Measurements from ENCODE around the gene TUFT1. TPM values are rescaled to one million over a fixed set of nuclear protein-coding genes. Genes with fewer than 3 reads are reported as not detected.

TUFT1 gene
- total and polyA plus RNA-seq, 2 of the 13 experiments (the other 11 are each of a cell fraction or from before 2014, with no cell fraction given): 6.4 to 7.3 TPM

DNA sequence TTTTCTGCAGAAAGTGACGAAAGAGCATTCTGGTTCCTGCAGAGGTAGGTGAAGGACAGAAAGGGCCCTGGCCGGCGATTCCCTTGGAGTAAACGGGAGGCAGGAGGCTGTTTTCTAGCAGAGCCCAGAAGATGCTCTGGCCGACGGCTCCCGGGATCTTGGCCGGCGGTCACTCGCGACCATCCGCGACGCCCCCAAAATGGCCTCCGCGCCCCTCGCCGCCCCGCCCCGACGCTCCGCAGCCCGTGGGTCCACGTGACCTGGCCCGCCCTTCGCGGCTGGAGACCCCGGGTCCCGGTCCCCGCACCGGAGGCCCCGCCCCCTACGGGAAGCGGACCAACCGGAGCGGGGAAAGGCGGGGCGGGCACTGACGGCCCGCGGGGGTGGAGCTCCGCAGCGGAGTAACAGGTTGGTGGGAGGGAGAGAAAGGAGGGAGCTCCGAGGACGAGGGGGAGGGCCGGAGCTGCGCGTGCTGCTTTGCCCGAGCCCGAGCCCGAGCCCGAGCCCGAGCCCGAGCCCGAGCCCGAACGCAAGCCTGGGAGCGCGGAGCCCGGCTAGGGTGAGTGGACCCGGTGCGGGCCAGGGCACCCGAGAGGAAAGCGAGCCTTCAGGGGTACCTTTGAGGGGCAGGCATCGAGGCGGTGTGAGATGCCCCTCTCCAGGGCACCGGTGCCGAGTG is 29.0 kb upstream of the TUFT1 start, which contains the start of gene CGN:
TSS of gene CGN (plus strand) at position 431 of the 679 bp plus-strand sequence. CDS start 7,133 bp downstream, outside the sequence.
- DNase-seq (ENCODE audit: low spot score) (peak; percentile 73), FAIRE-seq (no peak), ATAC-seq (peak; percentile 82)
- H2AFZ ChIP-seq (ENCODE audit: low read length): no peak within 1 kb of the TSS
- BruUV-seq (replicated peaks): no TSS peak
- H3K27me3 ChIP-seq (ENCODE audit: control insufficient read depth in 1 of 2, insufficient read depth in 2 of 2, low read length in 2 of 2): peaks cover 0 to 16% of the 10 kb centered on the region in 2 experiments; a peak in 2 of 5 replicates
- H4K20me1 ChIP-seq (ENCODE audit: insufficient read depth, low read length): no peaks in the 10 kb centered on the region
- ChIA-PET CTCF (ENCODE audit: low intra/inter-chr PET ratio, low total read pairs) (no interaction called here), POLR2A (interaction anchor here (0.9 to 2.1 kb wide), 6 partner anchors 16 to 398 kb away, joined by 3 to 13 read pairs (median 4); partner anchors contain the start of genes POGZ, THEM4, TUFT1 and VPS72)
- in situ Hi-C loops (cut with HindIII; ENCODE audit: extremely low pct_ligation_motif_present, low pct_unique_long_range_greater_than_20kb): no loop called here
- peak within 1 kb of the TSS; percentile 50; the same call in 1 of the 2 replicates for H3K9ac ChIP-seq (ENCODE audit: insufficient read depth, low read depth, low read length)
- peak within 1 kb of the TSS; percentile 91 for H3K4me2 ChIP-seq (ENCODE audit: low read depth, low read length)
- intact Hi-C loops (cut with micrococcal nuclease; ENCODE audit: unreplicated experiment): no loop called here
- WGBS (ENCODE audit: low lambda C conversion rate): 3% methylated on average over 6 of the region's 68 CpGs
- H3K9me3 ChIP-seq (ENCODE audit: low read length): no peaks in the 10 kb centered on the region
- no peaks in the 10 kb centered on the region for H3K79me2 ChIP-seq (ENCODE audit: insufficient read depth, low read length)
- H3K36me3 ChIP-seq (replicated peaks in 1 of 2; ENCODE audit: control insufficient read depth in 1 of 2, insufficient read depth in 2 of 2, low read length in 2 of 2): no peaks in the 10 kb centered on the region
- peaks cover 66% of the 10 kb centered on the region for H3K4me1 ChIP-seq (ENCODE audit: insufficient read depth, low read length)
- H3K4me3 ChIP-seq (replicated peaks in 1 of 3; ENCODE audit: insufficient read depth in 1 of 3, low read depth in 2 of 3, low read length in 3 of 3): peak within 1 kb of the TSS; percentile 66 to 80 (median 71)
- no peak within 1 kb of the TSS for H3K27ac ChIP-seq (ENCODE audit: extremely low read length, insufficient read depth, low read length)
- TF ChIP-seq XBP1 (CRISPR knock-in tag; IDR thresholded peaks at IDR 0.05): no peak
- no peak for TF ChIP-seq CHD2 (IDR thresholded peaks at IDR 0.05; ENCODE audit: low read depth, low read length)
- TF ChIP-seq RBM39 (IDR thresholded peaks at IDR 0.05; ENCODE audit: low read depth, low read length, poor library complexity, severe bottlenecking): no peak
- no peak for TF ChIP-seq ZMYM3 (CRISPR knock-in tag; IDR thresholded peaks at IDR 0.05)
- no peak for TF ChIP-seq RNF219 (CRISPR knock-in tag; IDR thresholded peaks at IDR 0.05)
- TF ChIP-seq ZBTB34 (CRISPR knock-in tag; IDR thresholded peaks at IDR 0.05): no peak
- no peak for TF ChIP-seq ZNF232 (CRISPR knock-in tag; IDR thresholded peaks at IDR 0.05; ENCODE audit: borderline replicate concordance)
- no peak for TF ChIP-seq MEF2D (CRISPR knock-in tag; IDR thresholded peaks at IDR 0.05)
- TF ChIP-seq ZNF101 (CRISPR knock-in tag; IDR thresholded peaks at IDR 0.05; ENCODE audit: borderline replicate concordance, low read depth): no peak
- no peak for TF ChIP-seq RFXAP (CRISPR knock-in tag; IDR thresholded peaks at IDR 0.05; ENCODE audit: borderline replicate concordance)
- no peak for TF ChIP-seq NR2F1 (CRISPR knock-in tag; IDR thresholded peaks at IDR 0.05)
- peak; percentile 52; the same call in 1 of the 2 replicates for TF ChIP-seq KAT8 (CRISPR knock-in tag; IDR thresholded peaks at IDR 0.05)
- no peak for TF ChIP-seq TERF1 (CRISPR knock-in tag; IDR thresholded peaks at IDR 0.05)
- TF ChIP-seq, protein P1, sequence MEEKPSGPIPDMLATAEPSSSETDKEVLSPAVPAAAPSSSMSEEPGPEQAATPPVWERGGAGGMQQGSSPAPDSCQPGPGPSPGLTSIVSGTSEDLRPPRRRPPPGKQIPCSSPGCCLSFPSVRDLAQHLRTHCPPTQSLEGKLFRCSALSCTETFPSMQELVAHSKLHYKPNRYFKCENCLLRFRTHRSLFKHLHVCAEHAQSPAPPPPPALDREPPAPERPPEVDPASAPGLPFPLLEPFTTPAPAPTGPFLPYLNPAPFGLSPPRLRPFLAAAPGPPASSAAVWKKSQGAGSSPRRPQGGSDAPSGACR (CRISPR knock-in tag; IDR thresholded peaks at IDR 0.05): no peak
- TF ChIP-seq ZNF710 (CRISPR knock-in tag; IDR thresholded peaks at IDR 0.05; ENCODE audit: borderline replicate concordance): no peak
- no peak for TF ChIP-seq ZNF549 (CRISPR knock-in tag; IDR thresholded peaks at IDR 0.05)
